Glutamatergic neuron (in vitro differentiated cells): ENCODE measurements around the gene ADK. TPM values are rescaled to one million over a fixed set of nuclear protein-coding genes. Genes with fewer than 3 reads are reported as not detected.

Experiments
- DNase-seq: peaks from one replicate; pipeline ENCODE4 v3.0.0; 2022
- H3K27ac Mint-ChIP-seq: one replicate; pipeline ENCODE4 v1.8.0; 2020; ENCODE audit warnings: mild to moderate bottlenecking, mixed read lengths, inconsistent platforms; ENCODE audit not compliant: unreplicated experiment
- H3K27me3 Mint-ChIP-seq: one replicate; pipeline ENCODE4 v1.8.0; 2020; ENCODE audit warnings: mild to moderate bottlenecking, moderate library complexity, mixed read lengths, inconsistent platforms; ENCODE audit not compliant: unreplicated experiment
- H3K36me3 Mint-ChIP-seq: one replicate; pipeline ENCODE4 v1.8.0; 2020; ENCODE audit warnings: mild to moderate bottlenecking, mixed read lengths, inconsistent platforms; ENCODE audit not compliant: unreplicated experiment
- H3K4me1 Mint-ChIP-seq: one replicate; pipeline ENCODE4 v1.8.0; 2020; ENCODE audit warnings: mild to moderate bottlenecking, low read depth, mixed read lengths, inconsistent platforms; ENCODE audit not compliant: unreplicated experiment
- H3K4me3 Mint-ChIP-seq: one replicate; pipeline ENCODE4 v1.8.0; 2020; ENCODE audit warnings: mild to moderate bottlenecking, mixed read lengths, inconsistent platforms; ENCODE audit not compliant: unreplicated experiment
- H3K9me3 Mint-ChIP-seq: one replicate; pipeline ENCODE4 v1.8.0; 2020; ENCODE audit warnings: mild to moderate bottlenecking, moderate library complexity, mixed read lengths, inconsistent platforms; ENCODE audit not compliant: unreplicated experiment
- total RNA-seq: library from RNA; stranded (reverse); fragmentation: NEBNext Ultra II Directional; extraction: Animal tissue kit (Norgen Biotek cat#: 25700); gene quantifications from one replicate; pipeline ENCODE4 v1.2.1, GENCODE V29; 2021; ENCODE audit not compliant: unreplicated experiment
- TF ChIP-seq, protein P1 (sequence below): fragments of 200-600 bp; sonication (generic); IDR thresholded peaks from one replicate; pipeline ENCODE4 v1.5.0; 2021; ENCODE audit not compliant: partially characterized antibody, unreplicated experiment

Gene ADK
- total RNA-seq, 1 donor from 2014 or later, result 16.4 TPM

DNA sequence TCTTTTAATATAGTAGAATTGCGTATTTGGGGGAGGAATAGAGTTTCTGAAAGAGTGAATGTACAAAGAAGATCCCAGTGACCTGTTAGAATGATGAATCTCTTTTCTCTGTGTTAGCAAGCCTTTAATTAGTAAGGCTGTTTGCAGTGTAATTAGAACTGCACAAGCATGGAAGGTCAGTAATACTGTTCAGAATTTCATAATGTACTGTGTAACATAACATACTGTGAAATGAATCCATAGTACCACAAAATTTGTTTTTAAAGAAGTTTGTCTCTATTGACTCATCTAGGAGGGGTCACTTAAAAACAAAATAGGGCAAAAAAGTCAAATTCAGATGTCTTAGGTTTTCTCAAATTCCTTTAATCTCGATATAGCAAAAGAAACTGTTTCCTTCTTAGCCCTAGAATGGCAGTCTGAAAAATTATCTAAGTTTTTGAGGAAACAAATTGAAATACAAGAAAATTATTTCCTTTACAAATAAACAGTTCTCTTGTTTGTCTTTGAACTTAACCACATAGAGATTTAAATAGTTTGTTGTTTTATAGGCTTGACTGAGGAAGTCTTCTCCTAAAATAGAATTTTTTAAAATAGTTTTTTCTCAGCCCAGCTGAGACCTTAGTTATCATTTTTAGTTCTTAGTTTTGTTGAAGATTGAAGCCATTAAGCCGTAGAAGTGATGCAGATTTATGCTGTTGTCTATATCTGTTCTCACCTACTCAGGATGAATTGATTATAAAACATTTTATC lies 12.5 kb downstream of the ADK start:
- no peaks in the 10 kb centered on the region for H3K36me3 Mint-ChIP-seq
- no peak overlapping the region for H3K4me3 Mint-ChIP-seq
- TF ChIP-seq, protein P1, sequence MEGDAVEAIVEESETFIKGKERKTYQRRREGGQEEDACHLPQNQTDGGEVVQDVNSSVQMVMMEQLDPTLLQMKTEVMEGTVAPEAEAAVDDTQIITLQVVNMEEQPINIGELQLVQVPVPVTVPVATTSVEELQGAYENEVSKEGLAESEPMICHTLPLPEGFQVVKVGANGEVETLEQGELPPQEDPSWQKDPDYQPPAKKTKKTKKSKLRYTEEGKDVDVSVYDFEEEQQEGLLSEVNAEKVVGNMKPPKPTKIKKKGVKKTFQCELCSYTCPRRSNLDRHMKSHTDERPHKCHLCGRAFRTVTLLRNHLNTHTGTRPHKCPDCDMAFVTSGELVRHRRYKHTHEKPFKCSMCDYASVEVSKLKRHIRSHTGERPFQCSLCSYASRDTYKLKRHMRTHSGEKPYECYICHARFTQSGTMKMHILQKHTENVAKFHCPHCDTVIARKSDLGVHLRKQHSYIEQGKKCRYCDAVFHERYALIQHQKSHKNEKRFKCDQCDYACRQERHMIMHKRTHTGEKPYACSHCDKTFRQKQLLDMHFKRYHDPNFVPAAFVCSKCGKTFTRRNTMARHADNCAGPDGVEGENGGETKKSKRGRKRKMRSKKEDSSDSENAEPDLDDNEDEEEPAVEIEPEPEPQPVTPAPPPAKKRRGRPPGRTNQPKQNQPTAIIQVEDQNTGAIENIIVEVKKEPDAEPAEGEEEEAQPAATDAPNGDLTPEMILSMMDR, result no peak
- H3K4me1 Mint-ChIP-seq, result peaks cover 2% of the 10 kb centered on the region
- no peak overlapping the region for H3K27ac Mint-ChIP-seq
- H3K27me3 Mint-ChIP-seq, result peaks cover 1% of the 10 kb centered on the region
- no peaks in the 10 kb centered on the region for H3K9me3 Mint-ChIP-seq
- DNase-seq, result no peak

DNA sequence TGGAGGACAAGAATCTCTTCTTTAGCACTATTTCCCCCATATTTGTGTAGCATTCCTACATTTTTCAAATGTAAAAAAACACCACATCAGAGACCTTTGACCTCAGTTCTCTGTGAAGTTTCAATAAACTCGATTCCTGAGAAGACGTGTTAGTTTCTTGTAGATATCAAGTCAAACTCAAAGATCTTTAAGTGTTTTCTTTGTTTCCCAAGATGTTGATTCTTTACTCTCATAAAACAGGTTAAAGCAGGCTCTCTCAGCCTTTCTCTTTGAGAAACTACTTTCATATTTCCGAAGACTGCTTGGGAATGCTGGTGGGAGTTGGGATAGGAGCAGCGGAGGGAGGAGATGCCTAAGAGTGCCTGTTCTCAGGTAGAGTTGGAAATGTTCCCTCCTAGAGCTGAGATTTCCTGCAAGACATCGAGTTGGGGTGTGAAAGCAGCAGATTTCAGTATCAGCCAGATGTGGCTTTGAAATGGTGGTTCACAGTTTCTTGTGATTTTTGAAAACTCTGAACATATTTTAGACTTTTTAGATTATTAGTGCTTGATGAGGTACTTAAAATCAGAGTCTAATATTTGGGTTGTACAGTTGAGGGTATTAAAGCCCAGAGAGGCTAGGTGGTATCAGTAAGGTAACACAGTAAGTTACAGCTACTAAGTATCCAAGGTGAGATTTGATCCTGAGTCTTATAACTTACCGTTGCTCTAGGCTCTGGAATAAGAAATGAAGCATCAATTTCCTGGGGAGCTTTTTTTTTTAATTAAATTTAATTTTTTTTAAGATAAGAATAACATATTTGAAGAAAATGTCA lies 13.9 kb downstream of the ADK start:
- no peaks in the 10 kb centered on the region for H3K36me3 Mint-ChIP-seq
- no peaks in the 10 kb centered on the region for H3K9me3 Mint-ChIP-seq
- H3K4me1 Mint-ChIP-seq, result peaks cover 2% of the 10 kb centered on the region
- no peak for DNase-seq
- TF ChIP-seq, protein P1, result no peak
- no peaks in the 10 kb centered on the region for H3K27me3 Mint-ChIP-seq
- no peak overlapping the region for H3K4me3 Mint-ChIP-seq
- H3K27ac Mint-ChIP-seq, result no peak overlapping the region

- no peaks in the 10 kb centered on the region for H3K9me3 Mint-ChIP-seq
- H3K27ac Mint-ChIP-seq, result no peak overlapping the region
Measured at GRCh38 chr10:74165530-74165901, 14.5 kb downstream of the ADK start.

DNA sequence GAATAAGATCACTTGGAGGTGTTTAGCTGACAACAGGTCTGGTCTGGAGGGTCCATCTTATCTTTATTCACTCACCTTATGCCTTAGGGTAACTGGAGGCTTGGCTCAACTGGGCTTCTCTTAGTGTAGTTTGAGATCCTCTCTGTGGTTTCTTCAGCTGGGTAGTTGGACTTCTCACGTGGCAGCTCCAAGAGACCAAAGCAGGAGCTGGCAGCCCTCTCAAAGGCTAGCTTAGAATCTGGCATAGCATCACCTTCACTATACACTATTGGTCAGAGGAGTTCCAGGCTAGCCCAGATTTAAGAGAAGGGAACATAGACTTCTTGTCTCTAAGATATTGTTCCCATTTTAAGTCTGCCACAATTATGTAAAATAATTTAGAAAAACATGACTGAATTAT lies 16.4 kb downstream of the ADK start:
- TF ChIP-seq, protein P1, result no peak
- no peaks in the 10 kb centered on the region for H3K36me3 Mint-ChIP-seq
- H3K27me3 Mint-ChIP-seq, result no peaks in the 10 kb centered on the region
- peaks cover 2% of the 10 kb centered on the region for H3K4me1 Mint-ChIP-seq
- H3K27ac Mint-ChIP-seq, result no peak overlapping the region
- no peaks in the 10 kb centered on the region for H3K9me3 Mint-ChIP-seq
- no peak for DNase-seq
- H3K4me3 Mint-ChIP-seq, result no peak overlapping the region

More at GRCh38 chr10:74165530-74165901, 14.5 kb downstream of the ADK start:
- H3K27me3 Mint-ChIP-seq, result no peaks in the 10 kb centered on the region
- TF ChIP-seq, protein P1, result no peak
- no peaks in the 10 kb centered on the region for H3K36me3 Mint-ChIP-seq
- no peak for DNase-seq
- no peak overlapping the region for H3K4me3 Mint-ChIP-seq
- peaks cover 2% of the 10 kb centered on the region for H3K4me1 Mint-ChIP-seq

DNA sequence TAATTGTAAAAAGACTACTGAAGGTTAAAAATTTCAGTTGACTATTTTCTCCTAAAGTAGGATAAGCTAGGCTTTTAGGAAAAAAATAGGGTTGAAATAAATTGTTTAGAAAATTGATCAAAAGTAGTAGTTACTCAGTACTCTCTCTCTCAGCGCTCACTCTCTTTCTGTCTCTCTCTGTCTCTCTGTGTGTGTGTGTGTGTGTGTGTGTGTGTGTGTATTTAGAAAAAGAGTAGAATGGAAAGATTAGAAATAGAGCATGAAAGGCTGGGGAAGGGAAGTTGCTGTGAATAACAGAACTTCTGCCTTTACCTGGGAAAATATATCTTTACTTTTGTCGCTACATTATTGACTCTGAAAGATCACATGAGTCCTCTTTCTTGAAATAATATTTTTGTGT lies 20.6 kb downstream of the ADK start:
- H3K27me3 Mint-ChIP-seq, result no peaks in the 10 kb centered on the region
- H3K4me1 Mint-ChIP-seq, result no peaks in the 10 kb centered on the region
- H3K36me3 Mint-ChIP-seq, result no peaks in the 10 kb centered on the region
- no peak overlapping the region for H3K4me3 Mint-ChIP-seq
- no peak for DNase-seq
- no peak overlapping the region for H3K27ac Mint-ChIP-seq
- no peaks in the 10 kb centered on the region for H3K9me3 Mint-ChIP-seq
- TF ChIP-seq, protein P1, result no peak
